GM18868 (cell line): ENCODE measurements around the gene EEF1AKMT3.
"Not testable (repeated sequence)": the region's sequence is repeated elsewhere in the genome, so short reads cannot be mapped to it uniquely, and the experiment has no call there.

Experiments used
- ATAC-seq: cut with Tn5 transposase; IDR thresholded peaks from one replicate; pipeline ENCODE4 v1.9.1; 2021; ENCODE audit warnings: mild to moderate bottlenecking, moderate library complexity; ENCODE audit not compliant: unreplicated experiment

The EEF1AKMT3 gene

GRCh38 chr12:57764662-57765002 lies 7.8 kb upstream of the EEF1AKMT3 start:
- ATAC-seq, result peak; percentile 14

- peak; percentile 67 for ATAC-seq
Observed at GRCh38 chr12:57765003-57765697, 7.3 kb upstream of the EEF1AKMT3 start.

- ATAC-seq, result no peak
Observed at GRCh38 chr12:57765698-57766463, 6.5 kb upstream of the EEF1AKMT3 start.

- no peak for ATAC-seq
Observed at GRCh38 chr12:57766464-57767304, 5.7 kb upstream of the EEF1AKMT3 start, which contains the start of gene CYP27B1. Gene CYP27B1 (minus strand): TSS chr12:57767078. CDS start chr12:57767041, 37 bp downstream.

GRCh38 chr12:57767305-57767698 lies 5.1 kb upstream of the EEF1AKMT3 start:
- no peak for ATAC-seq

- no peak for ATAC-seq
Observed at GRCh38 chr12:57767876-57768275, 4.5 kb upstream of the EEF1AKMT3 start.

- no peak for ATAC-seq
Observed at GRCh38 chr12:57769594-57769993, 2.8 kb upstream of the EEF1AKMT3 start.

- ATAC-seq, result no peak
Observed at GRCh38 chr12:57770734-57771133, 1.7 kb upstream of the EEF1AKMT3 start.

GRCh38 chr12:57771236-57771872 lies 1.1 kb upstream of the EEF1AKMT3 start:
- peak; percentile 80 for ATAC-seq

- peak; percentile 83 for ATAC-seq
Observed at GRCh38 chr12:57771873-57772428, 463 bp upstream of the EEF1AKMT3 start, which contains the start of gene METTL1. Gene METTL1 (minus strand): TSS chr12:57772105. CDS start chr12:57772083, 22 bp downstream.

- not testable (repeated sequence) for ATAC-seq
Observed at GRCh38 chr12:57774634-57775033, 2.2 kb downstream of the EEF1AKMT3 start.

GRCh38 chr12:57775044-57775443 lies 2.6 kb downstream of the EEF1AKMT3 start:
- no peak for ATAC-seq

- no peak for ATAC-seq
Observed at GRCh38 chr12:57775563-57776246, 3.3 kb downstream of the EEF1AKMT3 start.

- no peak for ATAC-seq
Observed at GRCh38 chr12:57776247-57776587, 3.8 kb downstream of the EEF1AKMT3 start.

GRCh38 chr12:57777367-57777766 lies 5.0 kb downstream of the EEF1AKMT3 start:
- no peak for ATAC-seq

- ATAC-seq, result no peak
Observed at GRCh38 chr12:57777911-57778310, 5.5 kb downstream of the EEF1AKMT3 start.

- ATAC-seq, result no peak
Observed at GRCh38 chr12:57779736-57780135, 7.3 kb downstream of the EEF1AKMT3 start.

- ATAC-seq, result no peak
Observed at GRCh38 chr12:57780284-57780897, 8.0 kb downstream of the EEF1AKMT3 start.

GRCh38 chr12:57781244-57781643 lies 8.8 kb downstream of the EEF1AKMT3 start:
- no peak for ATAC-seq

GRCh38 chr12:57781801-57782200 lies 9.4 kb downstream of the EEF1AKMT3 start:
- no peak for ATAC-seq
